Activated CD8-positive, alpha-beta memory T cell treated with anti-CD3 and anti-CD28 coated beads, Interleukin-2, amount 50 U/mL, for 1 hour (primary cell): ENCODE data around the gene CGB1.
"Not testable (repeated sequence)": the region's sequence is repeated elsewhere in the genome, so short reads cannot be mapped to it uniquely, and the experiment has no call there.

Experiments used
- DNase-seq: peaks from one replicate; pipeline ENCODE4 v3.0.0-alpha.2; 2020; ENCODE audit errors: extremely low read depth

Gene CGB1

GRCh38 chr19:49036815-49037214 is at the start of gene CGB1:
CGB1 (minus strand) TSS chr19:49036895; CDS start chr19:49036711, 184 bp downstream.
- not testable (repeated sequence) for DNase-seq

- no peak for DNase-seq
These were observed 49.6 kb upstream of the CGB1 start for GRCh38 chr19:49086296-49086695.

- no peak for DNase-seq
These were observed 49.2 kb upstream of the CGB1 start for GRCh38 chr19:49085868-49086232.

- peak; percentile 98 for DNase-seq
These were observed 48.5 kb upstream of the CGB1 start, which contains the start of gene SNRNP70 for GRCh38 chr19:49085020-49085867. SNRNP70 (plus strand) TSS chr19:49085451; CDS start chr19:49086415, 964 bp downstream.

- no peak for DNase-seq
These were observed 47.7 kb upstream of the CGB1 start for GRCh38 chr19:49084206-49085019.

- no peak for DNase-seq
These were observed 44.6 kb upstream of the CGB1 start for GRCh38 chr19:49081273-49081672.

- DNase-seq, result no peak
These were observed 43.7 kb upstream of the CGB1 start for GRCh38 chr19:49080392-49080791.

GRCh38 chr19:49074869-49075268 is 38.2 kb upstream of the CGB1 start:
- DNase-seq, result not testable (repeated sequence)

GRCh38 chr19:49073514-49074378 is 37.1 kb upstream of the CGB1 start:
- no peak for DNase-seq

GRCh38 chr19:49071860-49072547 is 35.3 kb upstream of the CGB1 start:
- DNase-seq, result no peak

GRCh38 chr19:49070416-49070815 is 33.7 kb upstream of the CGB1 start:
- no peak for DNase-seq

GRCh38 chr19:49069026-49069425 is 32.3 kb upstream of the CGB1 start:
- no peak for DNase-seq

GRCh38 chr19:49067554-49067953 is 30.9 kb upstream of the CGB1 start:
- DNase-seq, result no peak

GRCh38 chr19:49065905-49066512 is 29.3 kb upstream of the CGB1 start:
- DNase-seq, result no peak

GRCh38 chr19:49064768-49065611 is 28.3 kb upstream of the CGB1 start, which contains the start of gene NTF4:
NTF4 (minus strand) TSS chr19:49064818; CDS start chr19:49061997, 2,821 bp downstream.
- no peak for DNase-seq

GRCh38 chr19:49064029-49064629 is 27.4 kb upstream of the CGB1 start:
- no peak for DNase-seq

GRCh38 chr19:49061445-49061844 is 24.8 kb upstream of the CGB1 start:
- DNase-seq, result no peak

GRCh38 chr19:49061000-49061399 is 24.3 kb upstream of the CGB1 start:
- no peak for DNase-seq

GRCh38 chr19:49059053-49059452 is 22.4 kb upstream of the CGB1 start:
- no peak for DNase-seq
